Mesothelial cell of epicardium (in vitro differentiated cells): ENCODE measurements around the gene SLC8A1. TPM values are rescaled to one million over a fixed set of nuclear protein-coding genes. Genes with fewer than 3 reads are reported as not detected.

Experiments used
- DNase-seq, 2 experiments: peaks; one replicate each; pipeline ENCODE4 v3.0.0; 2021; ENCODE audit warnings: low spot score in 2 of 2; ENCODE audit not compliant: unreplicated experiment in 2 of 2
- H3K27ac Mint-ChIP-seq: 2 replicates; pipeline ENCODE4 v1.8.0; 2021; ENCODE audit warnings: mixed read lengths
- H3K27me3 Mint-ChIP-seq: 2 replicates; pipeline ENCODE4 v1.8.0; 2021; ENCODE audit warnings: low read depth, mixed read lengths
- H3K36me3 Mint-ChIP-seq: 2 replicates; pipeline ENCODE4 v1.8.0; 2021; ENCODE audit warnings: mixed read lengths
- H3K4me1 Mint-ChIP-seq: 2 replicates; pipeline ENCODE4 v1.8.0; 2021; ENCODE audit warnings: mixed read lengths
- H3K4me3 Mint-ChIP-seq: 2 replicates; pipeline ENCODE4 v1.8.0; 2021; ENCODE audit warnings: mild to moderate bottlenecking, moderate library complexity, mixed read lengths
- H3K9me3 Mint-ChIP-seq: 2 replicates; pipeline ENCODE4 v1.8.0; 2021; ENCODE audit warnings: mixed read lengths
- total RNA-seq: library from RNA; stranded (reverse); gene quantifications from 3 replicates; pipeline ENCODE4 v1.2.1, GENCODE V29; 2021
- TF ChIP-seq, protein P1 (sequence below): fragments of 200-600 bp; sonication (generic); IDR thresholded peaks from one replicate; pipeline ENCODE4 v1.5.0; 2021; ENCODE audit warnings: antibody characterized with exemption; ENCODE audit not compliant: unreplicated experiment

SLC8A1 gene
- total RNA-seq, 1 donor from 2014 or later, result 29.6 TPM

DNA sequence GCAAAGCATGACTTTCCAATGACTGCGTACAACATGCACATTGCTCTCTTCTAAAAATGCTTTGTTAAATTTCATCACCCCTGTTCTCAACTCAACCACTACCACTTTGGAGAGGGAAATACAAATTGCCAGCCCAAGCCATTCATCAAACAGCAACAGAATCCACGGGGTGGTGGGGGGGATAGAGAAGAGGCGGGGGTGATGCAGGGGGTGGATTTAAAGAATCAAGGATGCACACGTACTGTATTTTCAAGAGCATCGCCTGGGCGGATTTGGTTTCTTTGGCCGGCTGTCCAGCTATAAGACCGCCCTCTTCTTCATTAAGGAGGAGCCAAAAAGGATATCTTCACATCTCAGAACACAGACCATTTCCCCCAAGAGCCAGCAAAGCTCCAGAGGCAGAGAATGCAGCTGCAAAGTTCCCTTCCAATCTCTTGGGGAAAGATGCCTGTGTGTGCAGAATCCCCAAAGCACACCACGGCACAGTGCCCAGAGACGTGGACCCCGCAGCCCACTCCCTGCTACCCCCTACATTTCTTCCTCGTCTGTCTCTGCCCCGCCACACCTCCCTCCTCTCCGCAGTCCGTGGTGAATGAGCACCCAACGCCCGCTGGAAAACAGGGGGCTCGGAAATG is 977 bp downstream of the SLC8A1 start:
- peak in 1 of 2 experiments; percentile 48 for DNase-seq
- Mint-ChIP-seq H3K36me3 (no peaks in the 10 kb centered on the region), H3K27ac (peak overlapping the region; percentile 79), H3K4me1 (peaks cover 28% of the 10 kb centered on the region), H3K9me3 (no peaks in the 10 kb centered on the region), H3K4me3 (peak overlapping the region; percentile 89), H3K27me3 (peaks cover 6% of the 10 kb centered on the region)
- TF ChIP-seq, protein P1, sequence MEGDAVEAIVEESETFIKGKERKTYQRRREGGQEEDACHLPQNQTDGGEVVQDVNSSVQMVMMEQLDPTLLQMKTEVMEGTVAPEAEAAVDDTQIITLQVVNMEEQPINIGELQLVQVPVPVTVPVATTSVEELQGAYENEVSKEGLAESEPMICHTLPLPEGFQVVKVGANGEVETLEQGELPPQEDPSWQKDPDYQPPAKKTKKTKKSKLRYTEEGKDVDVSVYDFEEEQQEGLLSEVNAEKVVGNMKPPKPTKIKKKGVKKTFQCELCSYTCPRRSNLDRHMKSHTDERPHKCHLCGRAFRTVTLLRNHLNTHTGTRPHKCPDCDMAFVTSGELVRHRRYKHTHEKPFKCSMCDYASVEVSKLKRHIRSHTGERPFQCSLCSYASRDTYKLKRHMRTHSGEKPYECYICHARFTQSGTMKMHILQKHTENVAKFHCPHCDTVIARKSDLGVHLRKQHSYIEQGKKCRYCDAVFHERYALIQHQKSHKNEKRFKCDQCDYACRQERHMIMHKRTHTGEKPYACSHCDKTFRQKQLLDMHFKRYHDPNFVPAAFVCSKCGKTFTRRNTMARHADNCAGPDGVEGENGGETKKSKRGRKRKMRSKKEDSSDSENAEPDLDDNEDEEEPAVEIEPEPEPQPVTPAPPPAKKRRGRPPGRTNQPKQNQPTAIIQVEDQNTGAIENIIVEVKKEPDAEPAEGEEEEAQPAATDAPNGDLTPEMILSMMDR, result no peak

GRCh38 chr2:40450066-40450795 is 1.7 kb downstream of the SLC8A1 start:
- Mint-ChIP-seq H3K4me1 (peaks cover 30% of the 10 kb centered on the region), H3K27me3 (peaks cover 6% of the 10 kb centered on the region), H3K4me3 (peak overlapping the region; percentile 89), H3K36me3 (peaks cover 2% of the 10 kb centered on the region), H3K9me3 (no peaks in the 10 kb centered on the region), H3K27ac (peak overlapping the region; percentile 27)
- no peak for DNase-seq
- TF ChIP-seq, protein P1, result no peak

DNA sequence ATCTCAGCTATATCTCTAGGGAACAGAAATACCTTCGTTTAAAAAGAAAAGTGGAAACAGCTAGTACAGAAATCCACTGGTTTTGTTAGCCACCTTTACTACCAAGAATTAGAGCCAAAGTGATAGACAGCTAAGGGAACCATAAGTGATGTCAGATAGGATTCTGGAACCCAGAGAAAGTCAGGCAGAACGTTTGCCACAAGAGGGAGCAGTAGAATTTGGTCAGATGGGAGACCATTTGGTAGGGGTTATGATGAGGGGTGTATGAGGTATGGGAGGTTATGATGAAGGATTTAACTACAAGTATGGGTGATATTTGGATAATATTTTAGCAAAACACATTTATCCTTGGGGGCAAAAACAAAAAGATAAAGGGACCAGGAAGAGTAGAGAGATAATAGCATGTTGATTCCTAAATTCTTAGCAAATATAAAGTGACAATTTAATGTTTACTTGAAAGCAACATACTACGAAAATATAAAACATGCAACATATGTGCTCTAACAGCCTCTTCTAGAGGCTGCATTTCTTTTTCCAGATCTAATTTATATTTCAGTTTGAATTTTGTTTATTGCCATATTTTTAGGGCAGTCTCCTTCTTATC is 3.3 kb downstream of the SLC8A1 start:
- Mint-ChIP-seq H3K4me3 (no peak overlapping the region), H3K9me3 (no peaks in the 10 kb centered on the region), H3K36me3 (peaks cover 2% of the 10 kb centered on the region), H3K4me1 (peaks cover 30% of the 10 kb centered on the region), H3K27ac (no peak overlapping the region), H3K27me3 (peaks cover 6% of the 10 kb centered on the region)
- DNase-seq, result no peak
- TF ChIP-seq, protein P1, result no peak

DNA sequence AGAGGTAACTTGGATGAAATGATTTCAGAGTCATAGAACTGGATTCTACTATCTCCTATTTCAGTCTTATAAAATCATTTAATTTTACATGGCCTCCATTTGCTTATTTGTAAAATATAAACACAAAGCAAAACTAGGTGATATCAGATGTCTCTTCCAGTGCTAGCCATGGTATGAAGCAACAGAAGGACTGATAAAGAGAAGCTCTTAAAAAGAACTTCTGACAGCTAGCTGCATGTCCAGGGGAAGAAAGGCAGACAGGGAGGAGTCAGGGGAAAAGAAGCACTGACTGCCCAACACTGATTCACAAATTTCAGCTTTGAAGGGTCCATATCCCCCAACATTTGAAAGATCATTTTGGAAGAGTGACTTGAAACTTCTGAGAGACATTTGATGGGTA is 6.4 kb downstream of the SLC8A1 start:
- Mint-ChIP-seq H3K27me3 (no peaks in the 10 kb centered on the region), H3K9me3 (peaks cover 7% of the 10 kb centered on the region), H3K36me3 (peaks cover 2% of the 10 kb centered on the region), H3K4me3 (no peak overlapping the region), H3K4me1 (peaks cover 12% of the 10 kb centered on the region), H3K27ac (peak overlapping the region; percentile 27)
- DNase-seq, result no peak
- TF ChIP-seq, protein P1, result no peak

GRCh38 chr2:40440835-40441234 is 11.1 kb downstream of the SLC8A1 start:
- peaks cover 6% of the 10 kb centered on the region for H3K4me1 Mint-ChIP-seq
- no peaks in the 10 kb centered on the region for H3K27me3 Mint-ChIP-seq
- no peak for DNase-seq
- no peak overlapping the region for H3K27ac Mint-ChIP-seq
- H3K9me3 Mint-ChIP-seq, result peaks cover 7% of the 10 kb centered on the region
- TF ChIP-seq, protein P1, result no peak
- H3K36me3 Mint-ChIP-seq, result peaks cover 2% of the 10 kb centered on the region
- H3K4me3 Mint-ChIP-seq, result no peak overlapping the region
